ENCODE results near the gene GMNN. TPM values are rescaled to one million over a fixed set of nuclear protein-coding genes. Genes with fewer than 3 reads are reported as not detected.

Gene GMNN
- polyA plus RNA-seq, 3 donors: 2.6 to 5.2 (median 2.9) TPM

GRCh38 chr6:24833711-24834386 lies 59.1 kb downstream of the GMNN start:
- Mint-ChIP-seq H3K36me3 (peaks cover 85 to 96% of the 10 kb centered on the region in 2 donors), H3K27me3 (ENCODE audit: low read depth in 3 of 3) (no peaks in the 10 kb centered on the region), H3K4me3 (no peak overlapping the region), H3K4me1 (no peaks in the 10 kb centered on the region), H3K9me3 (no peaks in the 10 kb centered on the region), H3K27ac (peak overlapping the region in 4 of 7 donors; percentile 18 to 63 (median 46))
- Histone ChIP-seq H3K27me3 (ENCODE audit: control insufficient read depth in 2 of 2, insufficient read depth in 2 of 2, low read length in 2 of 2) (no peaks in the 10 kb centered on the region), H3K4me2 (replicated peaks; ENCODE audit: extremely low read depth, low read length, poor library complexity, severe bottlenecking) (no peak overlapping the region), H3K79me2 (ENCODE audit: insufficient read depth, low read length) (no peaks in the 10 kb centered on the region), H3K9me3 (replicated peaks in 1 of 2; ENCODE audit: control insufficient read depth in 1 of 2, insufficient read depth in 1 of 2, low read length in 2 of 2) (no peaks in the 10 kb centered on the region), H3K9ac (ENCODE audit: insufficient read depth, low read length, poor library complexity, severe bottlenecking) (no peak overlapping the region), H2AFZ (ENCODE audit: insufficient read depth, low read depth, low read length, poor library complexity, severe bottlenecking) (no peak overlapping the region), H3K4me3 (replicated peaks in 1 of 3; ENCODE audit: low read depth in 2 of 3, low read length in 3 of 3) (no peak overlapping the region), H3K27ac (ENCODE audit: low read depth in 1 of 2, low read length in 2 of 2) (peak overlapping the region in 1 of 2 donors; percentile 9), H3K36me3 (replicated peaks in 1 of 2; ENCODE audit: control insufficient read depth in 1 of 2, insufficient read depth in 2 of 2, low read length in 2 of 2) (peaks cover 89 to 100% of the 10 kb centered on the region in 2 donors), H4K20me1 (ENCODE audit: insufficient read depth, low read length) (peaks cover 100% of the 10 kb centered on the region), H3K4me1 (ENCODE audit: control insufficient read depth in 1 of 2, insufficient read depth in 2 of 2, low read length in 2 of 2) (no peaks in the 10 kb centered on the region)
- TF ChIP-seq, protein P1, sequence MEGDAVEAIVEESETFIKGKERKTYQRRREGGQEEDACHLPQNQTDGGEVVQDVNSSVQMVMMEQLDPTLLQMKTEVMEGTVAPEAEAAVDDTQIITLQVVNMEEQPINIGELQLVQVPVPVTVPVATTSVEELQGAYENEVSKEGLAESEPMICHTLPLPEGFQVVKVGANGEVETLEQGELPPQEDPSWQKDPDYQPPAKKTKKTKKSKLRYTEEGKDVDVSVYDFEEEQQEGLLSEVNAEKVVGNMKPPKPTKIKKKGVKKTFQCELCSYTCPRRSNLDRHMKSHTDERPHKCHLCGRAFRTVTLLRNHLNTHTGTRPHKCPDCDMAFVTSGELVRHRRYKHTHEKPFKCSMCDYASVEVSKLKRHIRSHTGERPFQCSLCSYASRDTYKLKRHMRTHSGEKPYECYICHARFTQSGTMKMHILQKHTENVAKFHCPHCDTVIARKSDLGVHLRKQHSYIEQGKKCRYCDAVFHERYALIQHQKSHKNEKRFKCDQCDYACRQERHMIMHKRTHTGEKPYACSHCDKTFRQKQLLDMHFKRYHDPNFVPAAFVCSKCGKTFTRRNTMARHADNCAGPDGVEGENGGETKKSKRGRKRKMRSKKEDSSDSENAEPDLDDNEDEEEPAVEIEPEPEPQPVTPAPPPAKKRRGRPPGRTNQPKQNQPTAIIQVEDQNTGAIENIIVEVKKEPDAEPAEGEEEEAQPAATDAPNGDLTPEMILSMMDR (IDR thresholded peaks at IDR 0.05): no peak
- DNase-seq: no peak
- no CpG with 5 or more reads among the region's 4 CpGs for WGBS (ENCODE audit: insufficient coverage)
- intact Hi-C loops (cut with micrococcal nuclease): no loop called here

Other genes starting within 250 kb of the GMNN start
- under 1 TPM in 1 of 3 donors, not detected in 2; 0.01 TPM for gene KIAA0319, start 128.7 kb upstream of the GMNN start, polyA plus RNA-seq
- 10 to 100 TPM; 21.0 to 24.2 (median 21.8) TPM for gene TDP2, start 108.0 kb upstream of the GMNN start, polyA plus RNA-seq
- 10 to 100 TPM in 2 of 3 donors, 1 to 10 TPM in 1; 1.7 to 20.1 (median 14.5) TPM for gene ACOT13, start 107.9 kb upstream of the GMNN start, polyA plus RNA-seq
- gene C6orf62, start 55.8 kb upstream of the GMNN start, polyA plus RNA-seq: 10 to 100 TPM; 45.5 to 78.8 (median 55.4) TPM
- gene ARMH2, start 24.0 kb downstream of the GMNN start, polyA plus RNA-seq: under 1 TPM in 2 of 3 donors, not detected in 1; 0.34 to 0.71 TPM
- gene RIPOR2, start 161.0 kb downstream of the GMNN start, polyA plus RNA-seq: 100 to 1,000 TPM; 154 to 181 (median 179) TPM

Data from CD14-positive monocyte (primary cell).